WTC11 (cell line): Measurements from ENCODE around the gene HLCS.

Experiments
- JUN ChIP-seq: sonication (generic); formaldehyde crosslinking; IDR thresholded peaks from 2 replicates; pipeline ENCODE4 v1.8.0; 2023; ENCODE audit warnings: mild to moderate bottlenecking, missing genetic modification reagents
- ZBTB21 ChIP-seq: sonication (generic); formaldehyde crosslinking; IDR thresholded peaks from 2 replicates; pipeline ENCODE4 v1.8.1; 2023; ENCODE audit warnings: mild to moderate bottlenecking, missing genetic modification reagents, borderline replicate concordance

DNA sequence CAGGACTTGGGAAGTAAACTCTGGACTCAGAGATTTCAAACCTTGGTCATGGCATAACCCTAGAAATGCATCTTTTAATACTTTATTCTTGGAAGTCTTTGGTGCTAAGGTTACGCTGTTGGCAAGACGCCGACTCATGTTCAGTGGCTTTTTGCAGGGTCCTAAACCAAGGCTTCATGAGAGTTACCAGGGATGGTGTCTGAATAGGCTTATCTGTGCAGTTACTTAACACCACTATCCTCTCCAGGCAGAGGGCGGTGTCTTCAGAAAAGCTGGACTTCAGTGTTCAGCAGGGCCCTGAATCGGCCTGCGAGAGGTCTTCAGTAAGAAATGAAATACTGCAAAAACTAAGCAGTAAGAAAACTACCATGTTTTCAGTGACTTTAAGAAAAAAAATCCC is 209.3 kb downstream of the HLCS start:
- TF ChIP-seq ZBTB21 (CRISPR knock-in tag) (no peak), JUN (CRISPR knock-in tag) (no peak)
